ENCODE data around the gene COA4.
A peak's percentile ranks its signal among the peaks of the same experiment; 100 is the strongest.
"Not testable (repeated sequence)": the region's sequence is repeated elsewhere in the genome, so short reads cannot be mapped to it uniquely, and the experiment has no call there.

The COA4 gene

DNA sequence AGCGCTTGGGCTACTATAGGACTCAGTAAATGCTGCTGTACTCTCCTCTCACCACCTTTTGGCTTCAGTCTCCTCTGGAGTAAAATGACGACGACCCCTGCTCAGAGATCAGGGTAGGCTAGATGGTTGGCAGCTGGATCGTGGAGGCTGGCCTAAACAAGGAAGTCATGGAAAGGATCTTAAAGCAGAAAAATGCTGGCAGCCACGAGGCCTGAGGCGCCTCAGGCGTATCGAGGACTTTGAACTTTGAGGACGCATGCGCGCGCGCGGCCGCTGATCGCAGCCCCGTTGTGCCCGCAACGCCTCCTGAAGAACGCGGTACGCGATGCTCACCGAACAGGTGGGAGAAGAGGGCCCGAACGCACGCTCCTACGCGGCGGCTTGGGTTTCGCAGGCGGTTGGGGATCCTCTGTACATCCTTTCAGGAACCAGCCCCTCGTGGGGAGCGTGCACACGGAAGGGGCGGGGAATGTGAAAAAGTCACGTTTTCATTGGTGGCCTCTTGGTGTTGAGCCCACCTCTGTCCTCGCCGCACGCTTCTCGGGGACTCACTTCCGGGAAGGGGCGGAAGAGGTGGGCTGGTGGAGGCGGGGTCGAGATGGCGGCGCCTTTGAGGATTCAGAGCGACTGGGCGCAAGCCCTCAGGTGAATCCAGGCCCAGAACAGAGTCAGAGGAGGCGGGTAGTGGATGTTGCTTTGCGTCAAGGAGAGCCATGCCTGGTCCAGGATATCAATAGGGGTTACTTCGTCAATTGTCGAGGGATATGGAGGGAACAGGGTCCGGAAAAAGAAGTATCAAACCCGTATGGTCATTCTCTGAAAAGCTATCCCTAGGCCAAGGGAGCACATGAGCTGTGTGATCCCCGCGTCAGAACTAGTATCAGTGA lies at the start of gene COA4, which contains the start of gene PAAF1:
Gene COA4, minus strand, starts transcription at position 423 of the 887 bp plus-strand sequence. CDS start 3,468 bp downstream, outside the sequence.
Gene PAAF1, plus strand, starts transcription at position 576 of the 887 bp plus-strand sequence. Its CDS starts 23 bp downstream, at position 599.
- DNase-seq: peak; percentile 95 to 97

DNA sequence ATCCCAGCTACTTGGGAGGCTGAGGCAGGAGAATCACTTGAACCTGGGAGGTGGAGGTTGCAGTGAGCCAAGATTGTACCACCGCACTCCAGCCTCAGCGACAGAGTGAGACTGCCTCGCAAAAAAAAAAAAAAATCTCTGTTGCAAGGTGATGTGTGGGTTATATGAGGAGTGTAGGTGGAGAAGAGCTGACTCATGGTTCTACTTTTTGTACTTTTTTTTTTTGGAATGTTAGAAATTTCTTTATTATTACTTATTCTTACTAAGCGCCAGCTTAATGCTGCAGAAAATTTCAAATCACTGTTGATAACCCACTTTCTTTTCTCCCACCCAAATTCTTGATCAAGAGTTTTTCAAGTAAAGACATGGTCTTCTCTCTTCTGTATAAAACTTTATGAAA lies 44.5 kb upstream of the COA4 start:
- no peak for DNase-seq

DNA sequence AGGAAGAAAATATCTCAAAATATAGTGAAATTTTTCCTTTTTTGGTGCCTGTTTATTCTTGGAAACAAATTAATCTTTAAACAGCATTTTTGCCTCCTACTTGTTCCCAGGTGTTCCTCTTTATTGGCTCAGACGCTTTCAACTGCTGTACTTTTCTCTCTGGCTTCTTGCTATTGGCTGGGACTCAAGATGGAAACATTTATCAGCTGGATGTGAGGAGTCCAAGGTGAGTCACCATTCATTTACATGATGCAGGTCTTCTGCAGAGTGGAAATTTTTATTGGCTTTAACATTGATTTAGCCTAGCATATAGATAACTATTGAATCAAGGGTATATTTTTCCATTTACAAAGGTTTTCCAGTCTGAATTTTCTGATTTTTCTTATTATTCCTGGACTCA lies 39.8 kb upstream of the COA4 start:
- no peak for DNase-seq

DNA sequence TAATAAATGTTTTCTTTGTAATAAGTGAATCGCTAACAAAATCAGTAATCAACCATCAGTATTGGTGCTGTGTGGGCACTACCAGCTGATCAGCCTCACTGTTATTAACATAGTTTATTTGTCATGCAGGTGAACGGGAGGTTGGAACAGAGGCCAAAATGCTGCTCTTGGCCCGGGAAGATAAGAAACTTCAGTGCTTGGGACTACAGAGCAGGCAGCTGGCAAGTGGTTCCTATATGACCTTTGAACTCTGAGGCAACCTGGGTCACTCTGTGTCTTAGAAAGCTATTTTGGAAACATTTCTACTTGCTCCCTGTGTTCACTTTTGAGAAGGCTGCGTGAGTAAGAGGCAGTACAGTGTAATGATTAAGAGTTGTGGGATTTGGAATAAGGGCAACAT lies 37.6 kb upstream of the COA4 start:
- no peak for DNase-seq

DNA sequence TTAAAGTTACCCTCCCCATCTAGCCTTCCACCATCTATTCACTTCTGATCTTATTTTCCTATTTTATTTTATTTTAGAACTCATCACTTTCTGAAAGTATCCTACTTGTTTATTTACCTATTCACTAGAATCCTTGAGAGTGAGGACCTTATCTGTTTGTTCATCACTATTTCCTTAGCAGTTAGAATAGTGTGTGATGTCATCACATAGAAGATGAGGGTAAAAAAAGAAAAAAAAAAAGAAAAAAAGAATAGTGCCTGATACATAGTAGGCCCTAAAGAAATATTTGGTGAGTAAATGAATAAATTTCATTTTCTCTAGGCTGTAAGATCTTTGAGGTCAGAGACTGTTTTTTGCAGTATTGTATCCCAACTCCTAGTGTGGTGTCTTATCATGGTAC lies 36.8 kb upstream of the COA4 start:
- DNase-seq: no peak

DNA sequence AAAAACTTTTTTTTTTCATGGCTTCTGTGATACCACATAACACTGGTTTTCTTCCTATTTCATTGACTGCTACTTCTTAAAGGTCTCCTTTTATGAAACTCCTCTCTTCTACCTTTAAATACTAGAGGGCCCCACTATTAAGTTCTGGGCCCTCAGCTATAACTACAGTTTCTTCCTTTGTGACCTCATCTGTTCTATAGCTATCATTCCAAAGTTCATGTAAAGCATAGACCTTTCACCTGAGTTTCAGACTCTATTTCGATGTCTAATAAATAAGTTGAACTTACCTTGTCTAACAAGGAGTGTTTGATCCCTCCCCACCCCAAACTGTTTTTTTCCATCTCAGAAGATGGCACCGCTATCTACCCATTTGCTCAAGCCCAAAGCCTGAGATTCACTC lies 35.4 kb upstream of the COA4 start:
- DNase-seq: no peak

DNA sequence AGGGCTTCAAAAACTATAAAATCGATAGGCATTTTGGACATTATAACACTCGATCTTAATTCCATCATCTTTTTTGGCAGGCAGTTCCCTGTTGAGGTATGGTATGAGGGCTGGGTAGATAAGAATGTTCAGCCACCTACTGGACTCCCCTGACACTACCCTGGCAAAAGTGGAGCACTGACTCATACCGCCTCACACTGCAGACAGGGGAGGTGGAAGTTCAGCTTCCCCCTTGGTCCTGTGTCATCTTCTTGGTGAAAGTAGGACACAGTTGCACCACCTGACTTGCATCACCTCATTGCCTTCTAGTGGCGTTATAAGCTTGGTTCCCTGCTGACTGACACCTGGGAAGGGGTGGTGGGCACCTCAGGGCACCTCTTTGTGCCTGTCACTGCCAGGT lies 30.5 kb upstream of the COA4 start:
- DNase-seq: peak; percentile 21 to 29

DNA sequence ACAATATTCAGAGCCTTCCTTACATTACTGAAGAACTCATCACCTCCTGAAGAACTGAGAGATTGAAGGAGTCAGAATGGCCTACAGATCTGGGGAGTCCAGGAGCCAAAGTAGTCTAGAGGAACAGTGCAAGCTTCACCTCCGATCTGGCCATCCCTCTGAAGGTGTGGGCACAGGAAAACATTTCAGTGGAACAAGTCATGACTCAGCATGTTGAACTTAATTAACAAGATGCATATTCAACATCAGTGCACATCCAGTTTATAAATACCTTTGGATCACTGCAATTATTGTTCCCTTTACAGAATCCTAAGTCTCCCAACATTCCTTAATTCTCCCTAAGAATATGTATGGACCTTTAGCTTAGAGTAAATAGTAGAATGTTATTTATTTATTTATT lies 25.7 kb upstream of the COA4 start:
- DNase-seq: no peak

DNA sequence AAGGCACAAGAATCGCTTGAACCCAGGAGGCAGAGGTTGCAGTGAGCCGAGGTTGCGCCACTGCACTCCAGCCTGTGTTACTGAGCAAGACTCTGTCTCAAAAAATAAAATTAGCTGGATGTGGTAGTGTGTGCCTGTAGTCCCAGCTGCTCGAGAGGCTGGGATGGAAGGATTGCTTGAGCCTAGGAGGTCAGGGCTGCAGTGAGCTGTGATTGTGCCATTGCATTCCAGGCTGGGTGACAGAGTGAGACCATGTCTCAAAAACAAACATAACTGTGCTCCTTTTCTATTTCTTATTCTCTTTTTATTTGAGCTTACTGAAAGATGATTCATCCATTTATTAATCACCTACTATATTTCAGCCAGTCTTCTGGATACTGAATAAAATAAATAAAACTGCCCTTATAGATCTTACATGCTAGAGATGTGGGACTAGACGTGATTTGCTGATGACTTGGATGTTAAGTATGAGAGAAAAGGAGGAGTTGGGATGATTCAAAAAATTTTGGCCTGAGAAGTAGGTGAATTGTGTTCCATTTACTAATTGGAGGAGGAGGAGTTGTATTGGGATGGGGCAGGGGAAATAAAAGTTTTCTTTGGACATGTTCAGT lies 18.2 kb upstream of the COA4 start:
- no peak for DNase-seq

DNA sequence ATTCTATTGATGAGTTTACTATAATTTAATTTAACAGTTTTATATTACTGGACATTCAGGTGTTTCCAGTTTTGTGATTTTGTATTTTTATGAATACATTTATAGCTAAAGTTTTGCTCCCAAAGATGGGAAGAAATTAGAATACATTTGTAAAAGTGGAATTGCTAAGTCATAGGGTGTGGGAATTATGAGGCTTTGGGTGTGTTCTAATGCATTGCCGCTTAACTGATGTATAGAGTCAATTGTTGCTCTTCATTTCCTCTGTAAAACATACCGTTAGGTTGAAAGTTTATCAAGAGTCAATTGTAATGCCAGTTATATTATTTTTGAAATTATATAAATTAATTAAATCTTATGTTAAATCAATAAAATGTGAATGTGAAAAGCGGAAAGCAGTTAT lies 16.4 kb upstream of the COA4 start:
- DNase-seq: no peak

DNA sequence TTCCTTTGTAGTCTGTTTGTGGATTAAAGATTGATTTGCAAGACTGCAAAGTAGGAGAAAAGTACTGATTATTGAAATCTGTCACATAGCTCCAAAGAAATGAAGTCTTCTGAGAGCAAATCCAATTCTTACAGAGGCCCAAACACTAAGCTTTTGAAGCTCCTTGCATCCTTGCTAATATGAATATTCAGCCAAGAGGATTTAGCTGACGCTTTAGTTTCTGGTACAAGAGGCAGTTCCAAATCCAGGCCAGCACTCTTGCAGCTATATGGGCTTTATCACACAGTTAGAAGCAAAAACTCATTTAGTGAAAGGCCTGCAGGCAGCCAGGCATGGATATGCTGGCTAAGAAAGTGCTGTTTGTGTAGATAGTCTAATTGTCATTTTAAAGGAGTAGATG lies 12.9 kb upstream of the COA4 start:
- no peak for DNase-seq

DNA sequence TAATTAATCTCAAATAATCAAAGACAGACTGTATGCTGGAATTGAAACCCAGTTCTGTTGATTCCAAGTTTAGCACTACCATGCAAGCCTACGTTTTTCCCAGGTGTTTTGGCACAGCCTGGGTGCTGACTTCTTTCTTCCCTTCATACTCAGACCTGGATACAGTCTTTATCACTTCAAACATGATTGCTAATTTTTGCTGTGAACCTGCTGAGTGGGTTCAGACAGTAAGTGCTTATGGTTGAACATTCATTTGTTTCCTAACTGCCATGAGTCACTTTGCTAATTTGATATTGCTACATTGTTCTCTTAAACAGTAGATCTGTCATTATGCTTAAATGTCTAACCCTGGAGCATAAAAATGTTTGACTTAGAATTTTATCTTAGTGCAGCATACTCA lies 12.4 kb upstream of the COA4 start:
- no peak for DNase-seq

DNA sequence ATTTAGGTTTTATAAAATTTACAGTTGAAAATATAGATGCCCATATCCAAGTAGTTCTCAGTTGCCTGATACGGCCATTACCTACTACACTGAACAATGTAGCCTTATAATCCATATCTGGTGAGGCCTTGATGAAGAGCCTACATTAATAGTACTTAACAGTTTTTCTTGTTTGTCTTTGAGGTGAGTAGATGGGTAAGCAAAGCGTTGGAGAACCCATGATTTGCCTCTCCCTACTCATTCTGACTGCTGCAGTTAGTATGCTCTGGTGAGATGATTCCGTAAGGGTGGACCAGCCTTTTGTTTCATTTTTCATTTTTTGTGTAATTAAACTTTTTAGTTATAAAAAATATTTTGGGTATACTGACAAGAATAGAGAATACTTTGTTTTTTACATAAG lies 11.6 kb upstream of the COA4 start:
- no peak for DNase-seq

DNA sequence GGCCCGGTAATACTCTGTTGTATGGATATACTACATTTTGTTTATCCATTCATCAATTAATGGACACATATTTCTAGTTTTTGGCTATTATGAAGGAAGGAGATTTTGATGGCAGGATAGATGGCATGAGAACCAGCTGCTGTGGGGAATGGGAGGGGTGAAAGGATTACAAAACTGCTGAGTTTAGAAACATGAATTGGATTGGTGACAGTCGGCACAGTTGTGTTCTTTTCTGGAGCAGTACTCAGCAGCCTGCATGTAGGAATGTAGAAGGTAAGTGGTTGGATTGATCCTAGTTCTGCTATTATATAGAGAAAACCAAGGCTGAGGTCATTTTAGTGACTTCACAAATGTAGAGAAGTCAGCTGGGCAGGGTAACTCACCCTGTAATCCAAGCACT lies 7.2 kb upstream of the COA4 start:
- DNase-seq: no peak

DNA sequence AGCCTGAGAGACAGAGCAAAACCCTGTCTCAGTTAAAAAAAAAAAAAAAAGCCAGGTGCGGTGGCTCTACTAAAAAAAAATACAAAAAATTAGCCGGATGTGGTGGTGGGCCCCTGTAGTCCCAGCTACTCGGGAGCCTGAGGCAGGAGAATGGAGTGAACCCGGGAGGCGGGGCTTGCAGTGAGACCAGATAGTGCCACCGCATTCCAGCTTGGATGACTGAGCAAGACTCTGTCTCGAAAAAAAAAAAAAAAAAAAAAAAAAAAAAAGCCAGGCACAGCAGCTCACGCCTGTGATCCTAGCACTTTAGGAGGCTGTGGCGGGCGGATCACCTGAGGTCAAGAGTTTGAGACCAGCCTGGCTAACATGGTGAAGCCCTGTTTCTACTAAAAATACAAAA lies 3.8 kb upstream of the COA4 start:
- not testable (repeated sequence) for DNase-seq

DNA sequence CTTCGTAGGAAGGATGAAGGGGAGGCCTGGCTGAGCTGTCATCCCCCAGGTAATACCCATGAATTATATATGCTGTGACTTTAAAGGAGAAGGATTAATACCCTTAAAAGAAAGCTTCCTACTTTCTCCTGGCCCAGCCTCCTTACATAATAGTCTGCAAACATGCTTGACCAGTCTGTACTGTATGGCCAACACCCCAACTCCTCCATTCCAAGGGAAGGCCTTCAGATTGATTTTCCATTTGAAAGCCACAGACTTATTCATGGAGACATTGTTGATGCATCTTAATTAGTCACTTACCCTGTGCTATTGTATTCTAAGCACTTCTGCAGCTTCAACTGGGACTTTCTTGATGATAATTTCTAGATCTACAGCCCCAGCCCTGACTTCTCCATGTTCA lies 2.1 kb upstream of the COA4 start:
- DNase-seq: no peak

DNA sequence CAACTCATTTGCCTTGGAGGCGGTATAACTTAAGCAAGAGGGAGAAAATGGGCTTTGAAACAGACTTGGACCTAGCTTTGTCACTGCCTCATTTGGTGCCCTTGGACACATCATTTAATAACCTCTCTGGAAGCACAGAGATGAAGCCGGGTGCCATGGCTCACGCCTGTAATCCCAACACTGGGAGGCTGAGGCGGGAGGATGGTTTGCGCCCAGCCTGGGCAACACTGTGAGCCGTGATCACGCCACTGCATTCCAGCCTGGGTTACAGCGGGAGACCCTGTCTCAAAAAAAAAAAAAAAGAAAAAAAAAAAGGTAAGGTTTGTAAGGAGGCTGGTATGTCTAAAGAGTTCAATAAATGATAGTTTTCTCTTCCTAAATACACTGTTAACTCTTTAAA lies 806 bp downstream of the COA4 start:
- peak; percentile 29 to 30 for DNase-seq

DNA sequence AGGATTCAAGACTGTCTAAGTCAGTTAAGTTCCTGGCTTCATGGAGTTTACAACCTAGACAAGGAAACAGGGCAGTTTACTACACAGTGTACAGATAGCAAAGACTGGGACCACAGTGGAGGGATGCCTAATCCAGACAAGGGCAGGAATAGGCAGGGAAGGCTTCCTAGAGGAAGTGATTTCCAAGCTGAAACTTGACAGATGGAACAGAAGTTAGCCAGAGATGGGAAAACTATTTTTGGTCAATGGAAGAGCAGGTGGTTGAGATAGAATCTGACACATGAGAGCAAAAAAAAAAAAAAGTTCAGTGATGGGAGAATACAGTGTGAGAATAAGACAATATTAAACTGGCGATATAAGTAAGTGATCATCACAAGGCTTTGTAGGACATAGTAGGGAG lies 1.3 kb downstream of the COA4 start:
- no peak for DNase-seq

DNA sequence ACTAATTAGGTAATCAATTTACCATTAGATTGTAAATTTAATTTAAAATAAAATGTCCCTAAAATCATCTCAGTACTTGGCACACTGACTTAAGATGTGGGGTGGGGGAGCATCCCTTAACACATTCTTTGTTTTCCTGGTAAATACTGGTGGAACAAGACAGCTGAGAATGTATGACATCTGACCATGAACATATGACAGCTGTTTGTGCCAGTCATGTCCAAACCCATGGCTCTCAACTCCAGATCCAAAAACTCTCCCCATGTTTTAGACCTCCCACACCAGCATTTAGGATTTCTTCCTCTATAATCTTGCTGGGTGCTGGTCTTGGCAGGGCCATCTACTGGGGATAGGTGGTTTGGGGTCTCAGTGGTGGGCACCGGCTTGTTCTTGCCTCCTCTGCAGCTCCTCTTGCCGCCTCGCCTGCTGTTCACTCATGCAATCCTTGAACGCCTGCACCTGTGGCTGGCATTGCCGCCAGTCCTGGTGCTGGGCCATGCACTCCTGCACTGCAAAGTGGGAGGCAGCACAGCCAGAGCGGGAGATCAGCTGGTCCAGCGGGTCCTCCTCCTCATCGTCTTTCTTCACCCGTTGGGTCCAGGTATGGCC lies 3.8 kb downstream of the COA4 start:
- no peak for DNase-seq

DNA sequence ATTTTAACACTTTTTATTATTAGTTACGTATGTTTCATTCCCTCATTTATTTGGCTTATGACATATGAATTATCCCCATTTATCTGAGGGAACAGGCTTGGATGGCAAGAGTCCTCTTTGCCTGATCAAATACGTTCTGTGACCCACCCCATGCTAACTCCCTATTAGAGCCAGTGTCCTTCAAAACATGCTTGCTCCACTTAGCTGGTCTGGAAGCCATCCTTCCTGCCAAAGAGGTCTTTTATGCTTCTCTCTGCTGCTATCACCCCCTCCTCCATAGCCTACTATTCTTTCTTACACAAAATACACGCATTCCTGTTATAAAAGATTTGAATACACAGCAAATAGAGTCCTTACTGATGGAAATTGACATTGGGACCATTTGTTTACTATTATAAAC lies 6.4 kb downstream of the COA4 start:
- DNase-seq: no peak

DNA sequence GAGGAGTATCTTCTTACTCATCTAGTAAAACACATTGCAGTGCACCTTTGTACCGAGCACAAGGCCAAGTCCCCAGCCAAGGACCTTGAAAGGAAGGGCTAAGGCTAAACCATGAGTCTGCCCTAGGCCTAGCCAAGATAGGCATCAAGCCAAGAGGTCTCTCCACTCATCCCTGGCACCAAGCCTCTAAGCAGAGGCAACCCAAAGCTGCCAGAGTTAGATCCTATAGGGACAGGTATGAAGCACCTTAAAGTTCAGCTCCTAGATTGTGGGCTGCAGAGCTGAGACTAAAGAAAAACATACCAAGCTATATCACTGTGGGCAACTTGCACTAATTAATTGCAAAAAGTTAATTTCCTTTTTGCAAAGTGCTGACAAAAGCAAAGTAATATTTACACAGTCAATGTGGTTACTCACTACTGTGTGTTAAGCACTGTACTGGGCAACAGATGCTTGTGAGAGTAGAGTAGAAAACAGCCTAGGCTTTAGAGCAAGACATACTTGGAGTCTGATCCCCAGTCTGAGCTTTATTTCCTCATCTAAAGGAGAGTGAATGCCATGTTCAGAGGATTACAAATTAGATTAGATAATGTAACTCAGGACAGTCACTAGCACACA lies 7.2 kb downstream of the COA4 start:
- DNase-seq: no peak

DNA sequence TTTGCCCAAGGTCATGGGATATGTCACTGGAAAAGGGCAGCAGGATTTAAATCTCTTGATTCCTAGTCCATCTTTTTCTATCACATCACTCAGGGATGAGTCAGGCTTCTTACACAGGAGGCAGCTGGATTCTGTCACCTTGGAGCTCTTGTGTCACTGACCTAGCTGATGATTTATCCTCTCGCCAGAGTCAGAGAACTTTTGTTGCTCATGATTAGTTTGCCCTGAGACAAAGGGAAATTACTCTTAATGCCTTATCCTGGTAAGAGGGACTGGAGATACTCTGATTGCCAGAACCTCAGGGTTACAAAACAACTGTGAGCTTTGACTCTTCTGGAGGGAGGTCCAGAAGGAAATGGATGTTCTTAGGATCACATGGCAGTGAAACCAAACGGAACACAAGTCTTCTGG lies 10.1 kb downstream of the COA4 start:
- no peak for DNase-seq

DNA sequence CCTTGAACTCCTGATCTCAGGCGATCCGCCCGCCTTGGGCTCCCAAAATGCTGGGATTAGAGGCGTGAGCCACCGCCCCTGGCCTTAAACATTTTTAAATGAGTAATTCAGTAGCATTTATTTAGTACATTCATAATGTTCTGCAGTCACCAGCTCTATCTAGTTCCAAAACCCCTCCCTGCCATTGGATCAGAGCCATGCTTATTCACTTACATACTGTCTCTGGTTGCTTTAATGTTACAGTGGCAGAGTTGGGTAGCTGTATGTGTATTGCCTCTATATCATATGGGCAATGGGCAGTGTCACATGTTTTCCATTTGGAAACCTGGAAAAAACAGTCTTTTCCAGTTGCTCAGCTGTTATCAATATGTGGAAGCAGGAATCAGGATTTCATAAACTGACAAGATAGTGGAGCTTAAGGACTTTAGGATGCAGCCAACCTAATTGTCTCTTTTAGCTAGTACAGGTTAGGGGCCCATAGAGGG lies 10.5 kb downstream of the COA4 start:
- no peak for DNase-seq
